PC-9 (cell line): ENCODE results near the gene ICOSLG. TPM values are rescaled to one million over a fixed set of nuclear protein-coding genes. Genes with fewer than 3 reads are reported as not detected.

Experiments used
- BruUV-seq: library from RNA; stranded (reverse); fragments of 400-500 nt; replicated peaks from 2 replicates; lab custom pipeline; 2021; lab: Mats Ljungman, UMichigan
- CTCF ChIA-PET: fragments of 300-600 bp; sonication (Branson Sonifier 250); formaldehyde crosslinking; loops from one replicate; lab custom pipeline; 2022; ENCODE audit warnings: antibody characterized with exemption; lab: Charles Lee
- POLR2A ChIA-PET: fragments of 300-600 bp; sonication (Branson Sonifier 250); formaldehyde crosslinking; loops from one replicate; lab custom pipeline; 2022; ENCODE audit warnings: antibody characterized with exemption; ENCODE audit not compliant: unreplicated experiment; lab: Charles Lee
- DNase-seq, 2 experiments: peaks; one replicate each; pipeline versions ENCODE4 v3.0.0 to v3.0.0-alpha.2; 2015 to 2022; ENCODE audit warnings: mixed read lengths in 1 of 2
- H2AFZ ChIP-seq: fragments of 200-600 bp; sonication (generic); 2 replicates; pipeline ENCODE4 v1.8.1; 2017; ENCODE audit warnings: antibody characterized with exemption
- H3F3A ChIP-seq: fragments of 200-600 bp; sonication (generic); 2 replicates; pipeline ENCODE4 v1.8.1; 2017; ENCODE audit warnings: antibody characterized with exemption, mild to moderate bottlenecking, low read depth; ENCODE audit not compliant: insufficient read depth
- H3K27ac ChIP-seq: fragments of 200-600 bp; sonication (generic); 2 replicates; pipeline ENCODE4 v1.6.1; 2016; ENCODE audit warnings: mixed run types
- H3K27me3 ChIP-seq: fragments of 200-600 bp; sonication (generic); 2 replicates; pipeline ENCODE4 v1.6.1; 2016; ENCODE audit warnings: low read depth, mixed run types; ENCODE audit not compliant: insufficient read depth
- H3K36me3 ChIP-seq: fragments of 200-600 bp; sonication (generic); 2 replicates; pipeline ENCODE4 v1.6.1; 2016; ENCODE audit warnings: low read depth, mixed run types
- H3K4me1 ChIP-seq: fragments of 200-600 bp; sonication (generic); replicated peaks from 2 replicates; pipeline ENCODE4 v1.6.1; 2016; ENCODE audit warnings: mixed run types; ENCODE audit not compliant: insufficient read depth
- H3K4me2 ChIP-seq: fragments of 200-600 bp; sonication (generic); 2 replicates; pipeline ENCODE4 v1.6.1; 2017; ENCODE audit warnings: mixed run types
- H3K4me3 ChIP-seq: fragments of 200-600 bp; sonication (generic); 2 replicates; pipeline ENCODE4 v1.6.1; 2016; ENCODE audit warnings: mixed run types
- H3K79me2 ChIP-seq: fragments of 200-600 bp; sonication (generic); 2 replicates; pipeline ENCODE4 v1.6.1; 2017; ENCODE audit warnings: low read depth, mixed run types
- H3K9me2 ChIP-seq: fragments of 200-600 bp; sonication (generic); 2 replicates; pipeline ENCODE4 v1.8.1; 2017; ENCODE audit warnings: mild to moderate bottlenecking; ENCODE audit not compliant: insufficient read depth
- H3K9me3 ChIP-seq: fragments of 200-600 bp; sonication (generic); 2 replicates; pipeline ENCODE4 v1.8.1; 2016; ENCODE audit warnings: low read depth; ENCODE audit not compliant: insufficient read depth
- H4K20me1 ChIP-seq: fragments of 200-600 bp; sonication (generic); 2 replicates; pipeline ENCODE4 v1.8.1; 2017; ENCODE audit not compliant: insufficient read depth
- CTCF ChIP-seq: fragments of 200-600 bp; sonication (generic); conservative IDR thresholded peaks from 2 replicates; pipeline ENCODE4 v1.6.1; 2017; ENCODE audit warnings: mixed run types, antibody characterized with exemption, mild to moderate bottlenecking, moderate library complexity
- EZH2 ChIP-seq: fragments of 200-600 bp; sonication (generic); IDR thresholded peaks from 2 replicates; pipeline ENCODE4 v1.8.0; 2017; ENCODE audit warnings: antibody characterized with exemption, low read depth
- intact Hi-C: fragments of 100-400 bp; cut with micrococcal nuclease; formaldehyde crosslinking; loops from one replicate; pipeline ENCODE4 v1.10.0; 2022; ENCODE audit not compliant: unreplicated experiment
- total RNA-seq: library from RNA; stranded (reverse); gene quantifications from 2 replicates; pipeline ENCODE4 v1.2.3, GENCODE V29; 2021

ICOSLG gene
- total RNA-seq, 1 experiment from 2014 or later = 2.9 TPM

- Histone ChIP-seq H3K27me3 (peaks cover 21% of the 10 kb centered on the region), H3K79me2 (no peaks in the 10 kb centered on the region), H3K4me3 (no peak overlapping the region), H4K20me1 (no peaks in the 10 kb centered on the region), H3K4me1 (no peaks in the 10 kb centered on the region), H3F3A (no peaks in the 10 kb centered on the region), H3K36me3 (no peaks in the 10 kb centered on the region), H3K9me2 (no peaks in the 10 kb centered on the region), H2AFZ (no peak overlapping the region), H3K27ac (no peak overlapping the region), H3K9me3 (no peaks in the 10 kb centered on the region), H3K4me2 (no peak overlapping the region)
- BruUV-seq = no TSS peak
- intact Hi-C loops = no loop called here
- no peak for DNase-seq
- TF ChIP-seq EZH2 (no peak), CTCF (no peak)
- CTCF ChIA-PET = interaction anchor here (0.6 kb wide), 1 partner anchor 218 kb away, joined by 3 read pairs; no protein-coding TSS in a partner anchor
- POLR2A ChIA-PET = interaction anchor here (0.7 kb wide), 1 partner anchor 336 kb away, joined by 23 read pairs; no protein-coding TSS in a partner anchor
These were observed 46.2 kb upstream of the ICOSLG start for GRCh38 chr21:44286716-44287632.

GRCh38 chr21:44286086-44286715 is 45.5 kb upstream of the ICOSLG start:
- no peak for TF ChIP-seq EZH2
- TF ChIP-seq CTCF = no peak
- POLR2A ChIA-PET = interaction anchor here (0.7 kb wide), 1 partner anchor 335 kb away, joined by 23 read pairs; no protein-coding TSS in a partner anchor

GRCh38 chr21:44285138-44285992 is 44.6 kb upstream of the ICOSLG start, which contains the start of gene AIRE:
AIRE (plus strand) TSS chr21:44285876; CDS start chr21:44286007, 131 bp downstream.
- peaks cover 21% of the 10 kb centered on the region for H3K27me3 ChIP-seq
- H4K20me1 ChIP-seq = no peaks in the 10 kb centered on the region
- no peaks in the 10 kb centered on the region for H3K36me3 ChIP-seq
- CTCF ChIA-PET = no interaction called here
- TF ChIP-seq EZH2 (no peak), CTCF (no peak)
- no peaks in the 10 kb centered on the region for H3K9me2 ChIP-seq
- H3K4me3 ChIP-seq = no peak within 1 kb of the TSS
- H3K4me1 ChIP-seq = no peaks in the 10 kb centered on the region
- H3K79me2 ChIP-seq = no peaks in the 10 kb centered on the region
- no peaks in the 10 kb centered on the region for H3K9me3 ChIP-seq
- POLR2A ChIA-PET = no interaction called here
- BruUV-seq = no TSS peak
- H3K4me2 ChIP-seq = peak within 1 kb of the TSS; percentile 16; the same call in 1 of the 2 replicates
- no peaks in the 10 kb centered on the region for H3F3A ChIP-seq
- no peak for DNase-seq
- no peak within 1 kb of the TSS for H3K27ac ChIP-seq
- intact Hi-C loops = no loop called here
- no peak within 1 kb of the TSS for H2AFZ ChIP-seq

More at GRCh38 chr21:44286086-44286715, 45.5 kb upstream of the ICOSLG start:
- H3K9me2 ChIP-seq = no peaks in the 10 kb centered on the region
- H3K9me3 ChIP-seq = no peaks in the 10 kb centered on the region
- H3K79me2 ChIP-seq = no peaks in the 10 kb centered on the region
- BruUV-seq = no TSS peak
- H4K20me1 ChIP-seq = no peaks in the 10 kb centered on the region
- no peaks in the 10 kb centered on the region for H3K36me3 ChIP-seq
- peaks cover 21% of the 10 kb centered on the region for H3K27me3 ChIP-seq
- no peak overlapping the region for H3K4me2 ChIP-seq
- DNase-seq = no peak
- intact Hi-C loops = no loop called here
- no peak overlapping the region for H3K4me3 ChIP-seq
- no peaks in the 10 kb centered on the region for H3K4me1 ChIP-seq
- CTCF ChIA-PET = interaction anchor here (0.6 kb wide), 1 partner anchor 219 kb away, joined by 3 read pairs; no protein-coding TSS in a partner anchor
- H3K27ac ChIP-seq = no peak overlapping the region
- H3F3A ChIP-seq = no peaks in the 10 kb centered on the region
- no peak overlapping the region for H2AFZ ChIP-seq
